ENCODE measurements around the gene EFCAB7.
"Not testable (repeated sequence)": the region's sequence is repeated elsewhere in the genome, so short reads cannot be mapped to it uniquely, and the experiment has no call there.

EFCAB7 gene

DNA sequence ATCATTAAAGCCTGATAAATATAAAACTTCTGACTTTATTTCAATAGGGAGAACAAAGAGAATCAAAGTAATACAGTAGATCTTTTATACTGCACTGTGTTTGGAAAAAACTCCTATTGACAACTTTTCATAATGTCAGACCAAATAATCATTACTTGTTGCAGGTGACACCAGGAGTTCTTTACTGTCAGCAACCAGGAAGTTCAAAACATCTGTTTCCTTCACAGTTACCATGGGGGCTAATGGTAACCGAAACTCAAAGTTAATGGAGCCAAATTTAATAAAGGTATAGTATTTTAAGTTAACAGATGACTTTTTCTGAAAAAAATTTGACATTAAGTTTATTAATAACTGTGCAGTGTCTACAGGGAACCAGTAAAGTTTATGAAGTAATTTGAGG, 10.6 kb downstream of the EFCAB7 start:
- no peak overlapping the region for H3K4me3 ChIP-seq (ENCODE audit: low read length)
- TF ChIP-seq ZNF274 (IDR thresholded peaks at IDR 0.05; ENCODE audit: low read depth, low read length), result no peak

DNA sequence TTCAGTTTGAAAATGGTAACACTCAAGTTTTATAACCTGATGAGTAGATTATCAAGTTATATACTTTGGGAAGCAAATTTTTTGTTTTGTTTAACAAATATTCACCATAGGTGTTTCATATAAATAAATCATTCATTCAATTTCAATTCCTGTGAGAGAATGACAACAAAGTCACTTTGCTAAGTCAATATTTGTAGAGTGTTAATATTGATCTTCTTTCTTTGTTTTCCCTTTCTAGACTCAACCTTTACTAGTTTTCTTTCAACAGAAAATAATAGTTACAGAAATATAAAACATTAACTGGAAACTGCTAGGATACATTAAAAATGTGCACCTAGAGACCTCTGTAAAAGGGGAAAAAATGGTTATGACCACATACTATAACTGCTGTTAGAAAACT, 11.1 kb downstream of the EFCAB7 start:
- H3K4me3 ChIP-seq (ENCODE audit: low read length), result no peak overlapping the region
- no peak for TF ChIP-seq ZNF274 (IDR thresholded peaks at IDR 0.05; ENCODE audit: low read depth, low read length)

GRCh38 chr1:63537006-63537405, 13.7 kb downstream of the EFCAB7 start:
- TF ChIP-seq ZNF274 (IDR thresholded peaks at IDR 0.05; ENCODE audit: low read depth, low read length), result no peak
- no peak overlapping the region for H3K4me3 ChIP-seq (ENCODE audit: low read length)

GRCh38 chr1:63537940-63538339, 14.6 kb downstream of the EFCAB7 start:
- H3K4me3 ChIP-seq (ENCODE audit: low read length), result no peak overlapping the region
- TF ChIP-seq ZNF274 (IDR thresholded peaks at IDR 0.05; ENCODE audit: low read depth, low read length), result no peak

- TF ChIP-seq ZNF274 (IDR thresholded peaks at IDR 0.05; ENCODE audit: low read depth, low read length), result no peak
- no peak overlapping the region for H3K4me3 ChIP-seq (ENCODE audit: low read length)
Observed at GRCh38 chr1:63545780-63546179, 22.5 kb downstream of the EFCAB7 start.

DNA sequence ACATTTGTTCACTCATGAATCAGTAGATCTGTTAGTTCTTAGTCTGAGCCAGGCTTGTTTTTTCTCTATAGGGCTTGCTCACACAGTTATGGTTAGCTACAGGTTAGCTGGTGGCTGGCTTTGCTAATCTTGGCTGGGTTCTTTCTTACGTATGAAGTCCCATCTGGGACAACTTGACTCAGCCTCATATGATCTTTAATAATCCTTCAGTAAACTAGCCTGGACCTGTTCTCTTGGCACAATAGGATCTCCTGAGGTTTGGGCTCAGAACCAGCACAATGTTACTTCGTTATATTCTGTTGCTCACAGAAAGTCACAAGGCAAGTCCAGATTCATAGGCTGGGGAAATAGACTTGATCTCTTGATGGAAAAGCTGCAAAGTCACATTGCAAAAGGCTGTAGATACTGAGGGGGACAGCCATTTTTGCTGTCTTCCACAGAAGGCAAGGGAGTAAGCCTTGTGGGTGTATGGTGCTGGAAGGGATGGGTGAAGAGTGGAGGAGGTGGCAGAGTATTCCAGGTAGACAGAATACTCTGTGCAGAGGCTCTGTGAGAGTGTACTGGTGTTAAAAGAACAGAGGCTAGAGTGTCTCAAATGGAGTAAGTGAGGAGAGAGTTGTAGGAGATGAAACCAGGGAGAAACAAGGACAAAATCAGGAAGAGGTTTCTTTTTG, 24.4 kb downstream of the EFCAB7 start:
- TF ChIP-seq ZNF274 (IDR thresholded peaks at IDR 0.05; ENCODE audit: low read depth, low read length), result no peak

DNA sequence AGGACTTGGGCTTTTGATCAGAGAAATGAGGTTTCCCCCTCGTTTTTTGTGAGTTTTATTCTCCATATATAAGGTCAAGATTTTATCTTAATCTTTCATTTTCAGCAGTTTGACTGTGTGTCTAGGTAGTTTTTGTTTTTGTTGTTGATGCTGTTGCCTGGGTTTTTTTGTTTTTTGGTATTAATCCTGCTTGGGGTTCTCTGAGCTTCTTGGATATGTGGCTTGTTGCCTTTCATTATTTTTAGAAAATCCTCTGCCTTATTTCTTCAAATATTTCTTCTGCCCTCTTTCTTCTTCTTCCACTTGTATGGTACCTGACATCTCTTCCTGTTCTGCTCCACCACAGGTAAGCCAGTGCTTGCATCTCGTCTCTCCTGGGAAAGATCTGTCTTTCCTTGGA, 25.0 kb downstream of the EFCAB7 start:
- no peak overlapping the region for H3K4me3 ChIP-seq (ENCODE audit: low read length)
- TF ChIP-seq ZNF274 (IDR thresholded peaks at IDR 0.05; ENCODE audit: low read depth, low read length), result no peak

More for the DNA sequence above, 24.4 kb downstream of the EFCAB7 start:
- no peak overlapping the region for H3K4me3 ChIP-seq (ENCODE audit: low read length)

DNA sequence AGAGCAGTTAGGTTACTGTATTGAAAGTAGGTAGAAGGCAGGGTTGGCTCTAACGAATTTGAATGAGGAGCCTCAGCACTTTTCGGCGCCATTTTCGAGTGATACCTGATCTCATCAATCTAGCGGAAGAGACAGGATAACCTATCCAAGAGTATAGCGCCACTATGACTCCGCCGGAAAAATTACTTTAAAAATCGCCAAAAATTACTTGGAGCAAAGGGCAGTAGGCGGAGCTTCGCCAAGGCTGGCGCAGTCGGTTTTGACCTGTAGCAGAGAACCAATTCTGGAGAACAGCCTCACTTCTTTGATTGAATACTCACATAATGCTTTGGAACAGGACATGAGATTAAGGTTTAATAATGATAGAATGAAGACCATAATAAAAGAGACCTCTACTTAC, 25.6 kb downstream of the EFCAB7 start:
- no peak for TF ChIP-seq ZNF274 (IDR thresholded peaks at IDR 0.05; ENCODE audit: low read depth, low read length)
- H3K4me3 ChIP-seq (ENCODE audit: low read length), result no peak overlapping the region

GRCh38 chr1:63555480-63555879, 32.2 kb downstream of the EFCAB7 start:
- TF ChIP-seq ZNF274 (IDR thresholded peaks at IDR 0.05; ENCODE audit: low read depth, low read length), result no peak

DNA sequence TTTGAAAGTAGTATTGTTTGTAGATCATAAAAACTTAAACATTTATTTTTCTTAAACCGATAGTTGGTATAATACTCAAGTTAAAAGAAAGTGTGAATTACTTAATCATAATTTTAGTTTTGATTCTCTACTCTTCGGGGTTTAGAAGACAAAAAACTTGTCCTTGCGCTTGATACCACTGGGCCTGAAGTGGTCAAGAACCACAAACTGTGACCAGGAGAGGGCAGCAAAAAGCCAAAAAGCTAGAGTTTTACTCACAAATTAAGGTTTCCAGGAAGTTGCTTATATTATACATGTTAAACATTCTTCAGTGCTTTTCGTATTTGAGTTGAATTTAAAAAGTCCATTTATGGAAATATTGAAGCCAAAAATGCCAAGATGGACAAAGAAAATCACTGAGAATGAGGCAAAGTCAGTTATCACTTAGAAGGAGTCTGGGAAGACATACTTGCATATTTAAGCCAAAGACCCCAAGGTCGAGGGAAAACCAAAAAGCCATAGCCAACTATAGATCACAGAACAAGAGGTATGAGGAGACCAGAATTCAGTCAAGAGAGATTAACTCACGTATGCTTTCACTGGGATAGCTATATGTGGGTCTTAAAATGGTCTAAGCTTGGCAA, 34.2 kb downstream of the EFCAB7 start:
- H3K4me3 ChIP-seq (ENCODE audit: low read length), result no peak overlapping the region
- TF ChIP-seq ZNF274 (IDR thresholded peaks at IDR 0.05; ENCODE audit: low read depth, low read length), result no peak

More at GRCh38 chr1:63555480-63555879, 32.2 kb downstream of the EFCAB7 start:
- no peak overlapping the region for H3K4me3 ChIP-seq (ENCODE audit: low read length)

DNA sequence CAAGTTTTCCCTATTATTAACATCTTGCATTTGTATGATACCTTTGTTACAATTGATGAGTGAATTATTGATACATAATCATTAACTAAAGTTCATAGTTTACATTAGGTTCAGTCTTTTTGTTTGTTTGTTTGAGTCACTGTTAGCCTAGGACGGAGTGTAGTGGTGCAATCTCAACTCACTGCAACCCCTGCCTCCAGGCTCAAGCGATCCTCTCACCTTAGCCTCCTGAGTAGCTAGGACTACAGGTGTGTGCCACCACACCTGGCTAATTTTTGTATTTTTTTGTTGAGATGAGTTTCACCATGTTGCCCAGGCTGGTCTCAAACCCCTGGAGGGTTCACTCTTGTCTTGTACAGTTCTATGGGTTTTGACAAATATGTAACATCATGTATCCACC, 36.0 kb downstream of the EFCAB7 start:
- H3K4me3 ChIP-seq (ENCODE audit: low read length), result no peak overlapping the region
- TF ChIP-seq ZNF274 (IDR thresholded peaks at IDR 0.05; ENCODE audit: low read depth, low read length), result no peak

- no peak for TF ChIP-seq ZNF274 (IDR thresholded peaks at IDR 0.05; ENCODE audit: low read depth, low read length)
- H3K4me3 ChIP-seq (ENCODE audit: low read length), result no peak overlapping the region
Observed at GRCh38 chr1:63563745-63564144, 40.4 kb downstream of the EFCAB7 start.

GRCh38 chr1:63569068-63569467, 45.7 kb downstream of the EFCAB7 start:
- H3K4me3 ChIP-seq (ENCODE audit: low read length), result no peak overlapping the region
- TF ChIP-seq ZNF274 (IDR thresholded peaks at IDR 0.05; ENCODE audit: low read depth, low read length), result no peak

DNA sequence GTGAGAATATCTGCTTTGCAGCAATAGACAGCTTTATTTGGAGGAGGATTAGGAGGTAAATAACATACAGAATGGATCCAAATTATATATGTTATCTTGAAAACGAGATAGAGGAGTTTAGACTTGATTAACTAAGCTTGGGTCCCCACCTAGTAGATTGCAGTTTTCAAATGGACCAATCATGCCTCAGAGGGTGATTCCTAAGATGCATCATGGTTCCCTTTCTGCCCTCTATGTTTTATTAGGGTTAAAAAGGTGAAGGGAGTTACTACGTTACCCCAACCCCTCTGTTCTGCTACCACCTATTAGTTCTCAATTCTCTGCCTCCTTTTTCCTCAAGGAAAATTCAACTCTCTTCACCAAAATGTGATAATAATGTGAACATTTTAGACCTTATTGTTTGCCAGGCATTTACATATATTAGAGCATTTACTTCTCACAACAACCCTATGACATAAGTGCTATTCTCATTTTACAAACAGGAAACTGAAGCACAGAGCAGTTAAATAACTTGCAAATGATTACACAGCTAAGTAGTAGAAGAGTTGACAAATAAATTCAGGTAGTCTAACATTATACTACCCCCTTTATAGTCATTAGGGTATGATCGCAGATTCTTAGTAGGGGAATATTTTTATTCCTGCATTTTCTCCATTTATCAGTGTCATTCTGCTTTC, 46.5 kb downstream of the EFCAB7 start:
- TF ChIP-seq ZNF274 (IDR thresholded peaks at IDR 0.05; ENCODE audit: low read depth, low read length), result no peak
- H3K4me3 ChIP-seq (ENCODE audit: low read length), result no peak overlapping the region

DNA sequence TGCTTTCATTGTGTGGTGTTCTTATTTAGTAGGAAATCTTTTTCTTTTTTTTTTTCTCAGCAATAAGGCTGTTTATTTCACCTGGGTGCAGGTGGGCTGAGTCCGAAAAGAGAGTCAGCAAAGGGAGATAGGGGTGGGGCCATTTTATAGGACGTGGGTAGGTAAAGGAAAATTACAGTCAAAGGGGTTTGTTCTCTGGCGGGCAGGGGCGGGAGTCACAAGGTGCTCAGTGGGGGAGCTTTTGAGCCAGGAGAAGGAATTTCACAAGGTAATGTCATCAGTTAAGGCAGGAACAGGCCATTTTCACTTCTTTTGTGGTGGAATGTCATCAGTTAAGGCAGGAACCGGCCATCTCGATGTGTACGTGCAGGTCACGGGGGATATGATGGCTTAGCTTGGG, 49.4 kb downstream of the EFCAB7 start:
- H3K4me3 ChIP-seq (ENCODE audit: low read length), result not testable (repeated sequence)

DNA sequence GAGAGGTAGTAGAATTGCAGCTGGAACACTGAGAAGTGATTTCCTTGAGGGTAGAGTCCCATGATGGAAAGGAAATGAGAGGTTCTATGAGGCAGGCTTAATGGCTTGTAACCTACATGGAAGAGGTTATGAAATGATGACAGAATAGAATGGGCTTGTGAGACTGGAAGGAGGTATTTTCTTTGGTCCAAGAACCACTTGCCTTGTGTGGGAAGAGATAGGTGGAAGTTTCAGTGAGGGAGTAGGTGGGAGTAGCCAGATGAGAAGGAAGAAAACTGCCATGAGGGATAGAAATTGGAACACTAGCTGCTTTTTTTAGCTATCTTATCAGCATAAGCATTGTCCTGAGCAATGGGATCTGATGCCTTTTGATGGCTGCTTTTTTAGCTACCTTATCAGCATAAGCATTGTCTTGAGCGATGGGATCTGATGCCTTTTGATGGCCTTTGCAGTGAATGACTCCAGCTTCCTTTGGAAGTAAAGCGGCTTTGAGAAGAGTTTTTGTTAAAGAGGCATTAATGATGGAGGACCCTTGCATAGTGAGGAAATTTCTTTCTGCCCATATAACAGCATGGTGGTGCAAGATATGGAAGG, 51.0 kb downstream of the EFCAB7 start:
- not testable (repeated sequence) for H3K4me3 ChIP-seq (ENCODE audit: low read length)
